HG02852 (cell line): Measurements from ENCODE around the gene SIK3.

Experiments
- ATAC-seq: cut with Tn5 transposase; IDR thresholded peaks from one replicate; pipeline ENCODE4 v1.9.1; 2021; ENCODE audit warnings: mild to moderate bottlenecking, moderate library complexity; ENCODE audit not compliant: unreplicated experiment

The SIK3 gene

GRCh38 chr11:116829525-116830183 is 268.6 kb downstream of the SIK3 start, which contains the start of gene APOC3:
Gene APOC3, plus strand, starts transcription at chr11:116829907. Its CDS starts 676 bp downstream, at chr11:116830583.
- no peak for ATAC-seq

GRCh38 chr11:116828632-116829524 is 269.4 kb downstream of the SIK3 start:
- ATAC-seq, result no peak

GRCh38 chr11:116827461-116827860 is 270.8 kb downstream of the SIK3 start:
- no peak for ATAC-seq

GRCh38 chr11:116826751-116827431 is 271.3 kb downstream of the SIK3 start:
- ATAC-seq, result no peak

GRCh38 chr11:116825854-116826750 is 272.1 kb downstream of the SIK3 start:
- ATAC-seq, result no peak

GRCh38 chr11:116825434-116825833 is 272.8 kb downstream of the SIK3 start:
- ATAC-seq, result no peak

- ATAC-seq, result no peak
These were observed 275.0 kb downstream of the SIK3 start, which contains the start of gene APOA4 for GRCh38 chr11:116823031-116823843. Gene APOA4, minus strand, starts transcription at chr11:116823304. Its CDS starts 113 bp downstream, at chr11:116823191.

GRCh38 chr11:116822575-116822974 is 275.7 kb downstream of the SIK3 start:
- no peak for ATAC-seq

- ATAC-seq, result no peak
These were observed 276.9 kb downstream of the SIK3 start for GRCh38 chr11:116821050-116821918.

GRCh38 chr11:116819049-116819448 is 279.2 kb downstream of the SIK3 start:
- no peak for ATAC-seq

GRCh38 chr11:116814502-116814901 is 283.7 kb downstream of the SIK3 start:
- no peak for ATAC-seq

GRCh38 chr11:116813781-116814471 is 284.3 kb downstream of the SIK3 start:
- no peak for ATAC-seq

GRCh38 chr11:116813170-116813569 is 285.1 kb downstream of the SIK3 start:
- ATAC-seq, result no peak

GRCh38 chr11:116812109-116812508 is 286.1 kb downstream of the SIK3 start:
- ATAC-seq, result no peak

GRCh38 chr11:116811194-116811593 is 287.0 kb downstream of the SIK3 start:
- ATAC-seq, result no peak

GRCh38 chr11:116808262-116809175 is 289.7 kb downstream of the SIK3 start:
- no peak for ATAC-seq
